DND-41 (cell line): ENCODE results near the gene CFD.

Experiments
- ATAC-seq: fragments of 200-7000 bp; cut with Tn5 transposase; 3 replicates; pipeline ENCODE4 v1.9.1; 2021; ENCODE audit warnings: low read depth; ENCODE audit not compliant: insufficient read depth
- DNase-seq: peaks from one replicate; pipeline ENCODE4 v3.0.0-alpha.2; 2020
- H2AFZ ChIP-seq: 2 replicates; pipeline ENCODE4 v1.6.0; 2012; ENCODE audit warnings: low read depth, low read length
- H3K27ac ChIP-seq: 2 replicates; pipeline ENCODE4 v1.5.1; 2012; ENCODE audit warnings: low read length, inconsistent platforms
- H3K27me3 ChIP-seq: fragments of 200-600 bp; sonication (generic); 2 replicates; pipeline ENCODE4 v1.6.0; 2012; ENCODE audit warnings: low read length, mild to moderate bottlenecking, inconsistent platforms; ENCODE audit not compliant: insufficient read depth, poor library complexity
- H3K36me3 ChIP-seq: 2 replicates; pipeline ENCODE4 v1.5.1; 2012; ENCODE audit warnings: low read length, inconsistent platforms; ENCODE audit not compliant: insufficient read depth
- H3K4me1 ChIP-seq: 2 replicates; pipeline ENCODE4 v1.5.1; 2012; ENCODE audit warnings: mild to moderate bottlenecking, low read length; ENCODE audit not compliant: insufficient read depth
- H3K4me2 ChIP-seq: 2 replicates; pipeline ENCODE4 v1.6.0; 2012; ENCODE audit warnings: mild to moderate bottlenecking, moderate library complexity, low read length, inconsistent platforms; ENCODE audit not compliant: insufficient read depth
- H3K4me3 ChIP-seq, 2 experiments: fragments of 200-600 bp in 1 of 2; shearing (Covaris generic) in 1 of 2; 2 replicates each; pipeline ENCODE4 v1.5.1; 2012 to 2016; ENCODE audit warnings: inconsistent platforms in 2 of 2, low read length in 2 of 2, mild to moderate bottlenecking in 2 of 2, low read depth in 1 of 2, moderate library complexity in 1 of 2
- H3K79me2 ChIP-seq: 2 replicates; pipeline ENCODE4 v1.6.0; 2012; ENCODE audit warnings: low read length, inconsistent platforms; ENCODE audit not compliant: insufficient read depth
- H3K9ac ChIP-seq: 2 replicates; pipeline ENCODE4 v1.6.0; 2012; ENCODE audit warnings: low read depth, mild to moderate bottlenecking, inconsistent platforms, low read length, moderate library complexity
- H3K9me3 ChIP-seq: 2 replicates; pipeline ENCODE4 v1.5.1; 2012; ENCODE audit warnings: low read length, moderate library complexity, mild to moderate bottlenecking, inconsistent platforms; ENCODE audit not compliant: insufficient read depth, severe bottlenecking
- H4K20me1 ChIP-seq: 2 replicates; pipeline ENCODE4 v1.6.0; 2012; ENCODE audit warnings: low read length; ENCODE audit not compliant: insufficient read depth
- EZH2 ChIP-seq: IDR thresholded peaks from 3 replicates; pipeline ENCODE4 v1.6.1; 2012; ENCODE audit warnings: borderline replicate concordance, low read depth, mild to moderate bottlenecking, moderate library complexity, low read length, inconsistent platforms; ENCODE audit not compliant: severe bottlenecking
- TF ChIP-seq, protein P1 (sequence below): IDR thresholded peaks from 2 replicates; pipeline ENCODE4 v1.5.1; 2012; ENCODE audit warnings: borderline replicate concordance, low read length, moderate library complexity, mild to moderate bottlenecking; ENCODE audit not compliant: poor library complexity, severe bottlenecking; ENCODE audit errors: extremely low read depth

The CFD gene

GRCh38 chr19:811506-812048, 47.9 kb upstream of the CFD start:
- TF ChIP-seq EZH2 = no peak
- TF ChIP-seq, protein P1, sequence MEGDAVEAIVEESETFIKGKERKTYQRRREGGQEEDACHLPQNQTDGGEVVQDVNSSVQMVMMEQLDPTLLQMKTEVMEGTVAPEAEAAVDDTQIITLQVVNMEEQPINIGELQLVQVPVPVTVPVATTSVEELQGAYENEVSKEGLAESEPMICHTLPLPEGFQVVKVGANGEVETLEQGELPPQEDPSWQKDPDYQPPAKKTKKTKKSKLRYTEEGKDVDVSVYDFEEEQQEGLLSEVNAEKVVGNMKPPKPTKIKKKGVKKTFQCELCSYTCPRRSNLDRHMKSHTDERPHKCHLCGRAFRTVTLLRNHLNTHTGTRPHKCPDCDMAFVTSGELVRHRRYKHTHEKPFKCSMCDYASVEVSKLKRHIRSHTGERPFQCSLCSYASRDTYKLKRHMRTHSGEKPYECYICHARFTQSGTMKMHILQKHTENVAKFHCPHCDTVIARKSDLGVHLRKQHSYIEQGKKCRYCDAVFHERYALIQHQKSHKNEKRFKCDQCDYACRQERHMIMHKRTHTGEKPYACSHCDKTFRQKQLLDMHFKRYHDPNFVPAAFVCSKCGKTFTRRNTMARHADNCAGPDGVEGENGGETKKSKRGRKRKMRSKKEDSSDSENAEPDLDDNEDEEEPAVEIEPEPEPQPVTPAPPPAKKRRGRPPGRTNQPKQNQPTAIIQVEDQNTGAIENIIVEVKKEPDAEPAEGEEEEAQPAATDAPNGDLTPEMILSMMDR = no peak
- peaks cover 33% of the 10 kb centered on the region for H3K79me2 ChIP-seq
- no peaks in the 10 kb centered on the region for H3K4me1 ChIP-seq
- no peak for ATAC-seq
- no peaks in the 10 kb centered on the region for H3K27me3 ChIP-seq
- no peak overlapping the region for H3K4me3 ChIP-seq
- peaks cover 69% of the 10 kb centered on the region for H3K36me3 ChIP-seq
- H3K9ac ChIP-seq = no peak overlapping the region
- H3K9me3 ChIP-seq = no peaks in the 10 kb centered on the region
- no peak overlapping the region for H2AFZ ChIP-seq
- H4K20me1 ChIP-seq = peaks cover 69% of the 10 kb centered on the region
- H3K4me2 ChIP-seq = no peak overlapping the region
- H3K27ac ChIP-seq = no peak overlapping the region
- DNase-seq = no peak

DNA sequence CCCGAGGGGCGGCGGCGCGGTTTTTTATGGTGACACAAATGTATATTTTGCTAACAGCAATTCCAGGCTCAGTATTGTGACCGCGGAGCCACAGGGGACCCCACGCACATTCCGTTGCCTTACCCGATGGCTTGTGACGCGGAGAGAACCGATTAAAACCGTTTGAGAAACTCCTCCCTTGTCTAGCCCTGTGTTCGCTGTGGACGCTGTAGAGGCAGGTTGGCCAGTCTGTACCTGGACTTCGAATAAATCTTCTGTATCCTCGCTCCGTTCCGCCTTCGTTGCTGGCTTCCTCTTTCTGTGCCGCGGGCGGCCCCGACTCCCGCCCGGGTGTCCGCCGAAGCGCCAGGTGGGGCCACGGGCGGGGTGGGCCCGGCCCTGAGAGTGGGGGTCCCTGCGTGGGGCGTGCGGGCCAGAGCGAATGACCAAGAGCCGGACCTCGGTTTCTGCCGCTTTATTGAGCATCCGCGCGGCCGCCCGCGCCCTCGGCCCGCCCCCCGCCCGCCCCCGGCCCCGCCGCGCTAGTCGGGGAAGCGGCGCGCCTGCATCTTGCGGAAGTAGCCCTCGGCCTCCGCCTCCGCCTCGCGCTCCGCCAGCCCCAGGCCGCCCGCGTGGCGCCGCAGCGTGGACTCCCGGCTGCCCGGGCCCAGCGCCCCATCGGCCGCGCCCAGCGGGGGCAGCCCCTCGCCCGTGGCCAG, 47.3 kb upstream of the CFD start:
- DNase-seq (no peak), ATAC-seq (no peak)
- H3K27me3 ChIP-seq = no peaks in the 10 kb centered on the region
- no peak overlapping the region for H2AFZ ChIP-seq
- TF ChIP-seq EZH2 = no peak
- TF ChIP-seq, protein P1 = no peak
- H3K27ac ChIP-seq = no peak overlapping the region
- H3K36me3 ChIP-seq = peaks cover 63% of the 10 kb centered on the region
- peaks cover 26% of the 10 kb centered on the region for H3K79me2 ChIP-seq
- no peaks in the 10 kb centered on the region for H3K4me1 ChIP-seq
- H3K4me3 ChIP-seq = no peak overlapping the region
- peaks cover 63% of the 10 kb centered on the region for H4K20me1 ChIP-seq
- H3K9me3 ChIP-seq = no peaks in the 10 kb centered on the region
- H3K9ac ChIP-seq = no peak overlapping the region
- H3K4me2 ChIP-seq = no peak overlapping the region

GRCh38 chr19:812747-813218, 46.7 kb upstream of the CFD start:
- Histone ChIP-seq H3K9me3 (no peaks in the 10 kb centered on the region), H3K27ac (no peak overlapping the region), H3K79me2 (peaks cover 21% of the 10 kb centered on the region), H3K4me2 (no peak overlapping the region), H4K20me1 (peaks cover 57% of the 10 kb centered on the region), H3K4me1 (no peaks in the 10 kb centered on the region), H3K4me3 (no peak overlapping the region), H3K9ac (no peak overlapping the region), H3K27me3 (no peaks in the 10 kb centered on the region), H3K36me3 (peaks cover 57% of the 10 kb centered on the region), H2AFZ (no peak overlapping the region)
- DNase-seq = no peak
- no peak for TF ChIP-seq EZH2
- TF ChIP-seq, protein P1 = no peak
- ATAC-seq = no peak
